Measurements from ENCODE around the gene ZC2HC1C. TPM values are rescaled to one million over a fixed set of nuclear protein-coding genes. Genes with fewer than 3 reads are reported as not detected.

ZC2HC1C gene
- total RNA-seq, 1 experiment from 2014 or later: 1.4 TPM

GRCh38 chr14:75054421-75054820 is 15.0 kb upstream of the ZC2HC1C start:
- no peak for DNase-seq
- no peaks in the 10 kb centered on the region; a peak in 1 of 4 replicates for H3K4me1 Mint-ChIP-seq
- Histone ChIP-seq H3K23me2 (ENCODE audit: insufficient read length, low read depth, low read length, poor library complexity, severe bottlenecking) (peaks cover 3% of the 10 kb centered on the region), H3K27ac (ENCODE audit: insufficient read length, low read depth, low read length) (no peak overlapping the region), H2BK5ac (ENCODE audit: insufficient read length, low read length) (no peak overlapping the region), H3K79me2 (ENCODE audit: insufficient read depth, low read length) (no peaks in the 10 kb centered on the region), H2BK15ac (ENCODE audit: low read depth, low read length) (no peak overlapping the region), H3K56ac (ENCODE audit: insufficient read length, low read depth, low read length) (no peak overlapping the region), H3K4me2 (ENCODE audit: insufficient read depth, insufficient read length, low read length) (no peak overlapping the region), H3K9ac (ENCODE audit: extremely low read depth, insufficient read length, low read length) (no peak overlapping the region), H3K4me1 (ENCODE audit: insufficient read depth, low read length) (no peaks in the 10 kb centered on the region), H2BK120ac (ENCODE audit: low read depth, low read length, poor library complexity, severe bottlenecking) (no peak overlapping the region), H2AFZ (ENCODE audit: low read length) (no peak overlapping the region), H2AK5ac (ENCODE audit: insufficient read length, low read length) (no peak overlapping the region), H3K9me3 (ENCODE audit: control insufficient read depth, low read depth, low read length) (no peaks in the 10 kb centered on the region), H3K18ac (ENCODE audit: insufficient read length, low read depth, low read length) (no peak overlapping the region), H2BK12ac (ENCODE audit: insufficient read length, low read depth, low read length) (no peak overlapping the region), H3K4ac (ENCODE audit: low read depth, low read length) (no peak overlapping the region), H3T11ph (ENCODE audit: low read length) (no peak overlapping the region), H4K91ac (ENCODE audit: insufficient read length, low read depth, low read length) (no peak overlapping the region), H4K5ac (ENCODE audit: insufficient read length, low read depth, low read length) (no peak overlapping the region), H3K27me3 (ENCODE audit: insufficient read depth, low read length) (no peaks in the 10 kb centered on the region), H4K8ac (replicated peaks; ENCODE audit: insufficient read length, low read depth, low read length) (no peak overlapping the region), H3K79me1 (ENCODE audit: insufficient read depth, low read depth, low read length, poor library complexity, severe bottlenecking) (no peaks in the 10 kb centered on the region), H4K20me1 (ENCODE audit: control insufficient read depth, insufficient read depth, insufficient read length) (no peaks in the 10 kb centered on the region), H3K23ac (ENCODE audit: insufficient read length, low read depth, low read length) (no peak overlapping the region), H3K14ac (ENCODE audit: insufficient read depth, low read length) (no peak overlapping the region), H2BK20ac (ENCODE audit: low read depth, low read length, poor library complexity, severe bottlenecking) (no peak overlapping the region)
- H3K27ac Mint-ChIP-seq: no peak overlapping the region
- WGBS (ENCODE audit: extremely low coverage, insufficient read length, low lambda C conversion rate): no CpG with 5 or more reads among the region's 1 CpG
- peaks cover 2 to 21% (median 15%) of the 10 kb centered on the region in 3 experiments; a peak in 5 of 7 replicates for H3K36me3 Mint-ChIP-seq (ENCODE audit: insufficient read depth in 1 of 3, low read depth in 3 of 3)
- no peaks in the 10 kb centered on the region; a peak in 2 of 5 replicates for H3K9me3 Mint-ChIP-seq
- no peak overlapping the region for H3K4me3 Mint-ChIP-seq
- TF ChIP-seq CTCF (conservative IDR thresholded peaks at IDR 0.05): no peak
- H3K27me3 Mint-ChIP-seq (ENCODE audit: low read depth): no peaks in the 10 kb centered on the region
